Left colon (tissue), 2 donors: ENCODE results near the gene SPOP. TPM values are rescaled to one million over a fixed set of nuclear protein-coding genes. Genes with fewer than 3 reads are reported as not detected.
"Not testable (repeated sequence)": the region's sequence is repeated elsewhere in the genome, so short reads cannot be mapped to it uniquely, and the experiment has no call there.

ENCODE experiments used
- ATAC-seq: fragments of 200-7000 bp; cut with Tn5 transposase; one replicate; pipeline ENCODE4 v1.9.1; 2020; ENCODE audit warnings: mild to moderate bottlenecking, moderate library complexity
- DNase-seq, 2 donors: peaks; one replicate each; pipeline ENCODE4 v3.0.0-alpha.2; 2020
- intact Hi-C, 2 donors: fragments of 100-400 bp; cut with DNase I in 1 of 2; cut with micrococcal nuclease in 1 of 2; formaldehyde crosslinking; loops; one replicate each; pipeline versions ENCODE4 v1.11.2 to v1.14.0; 2022; cut with DNase I, micrococcal nuclease
- long read RNA-seq: library from polyadenylated mRNA; unstranded; transcript quantifications from one replicate; pipeline ENCODE4 v2.0.0, GENCODE V29; 2021
- total RNA-seq, 2 donors: library from RNA; stranded (reverse); fragmentation: NEBNext Ultra II Directional; extraction: Animal tissue kit (Norgen Biotek cat#: 25700); gene quantifications; one replicate each; pipeline ENCODE4 v1.2.1, GENCODE V29; 2021
- donor health status: DM: no; HTN: no; CAD: no.
- donor health status: DM: yes; HTN: yes; CAD: no.

SPOP gene
- total RNA-seq, result 10 to 100 TPM; 53.4 to 73.3 TPM
- long read RNA-seq, transcript SPOP-221 (1 exons, 2,135 nt), result minor isoform, 20 of 123 reads
- long read RNA-seq, transcript SPOP-201 (11 exons, 2,965 nt), result minor isoform, 14 of 123 reads
- long read RNA-seq, transcript SPOP-206 (10 exons, 1,865 nt), result major isoform, 73 of 123 reads
- long read RNA-seq, partial matches to known transcripts, result 4 of 123 reads
- long read RNA-seq, other reads (novel, unspliced or antisense), result 9 of 123 reads

DNA sequence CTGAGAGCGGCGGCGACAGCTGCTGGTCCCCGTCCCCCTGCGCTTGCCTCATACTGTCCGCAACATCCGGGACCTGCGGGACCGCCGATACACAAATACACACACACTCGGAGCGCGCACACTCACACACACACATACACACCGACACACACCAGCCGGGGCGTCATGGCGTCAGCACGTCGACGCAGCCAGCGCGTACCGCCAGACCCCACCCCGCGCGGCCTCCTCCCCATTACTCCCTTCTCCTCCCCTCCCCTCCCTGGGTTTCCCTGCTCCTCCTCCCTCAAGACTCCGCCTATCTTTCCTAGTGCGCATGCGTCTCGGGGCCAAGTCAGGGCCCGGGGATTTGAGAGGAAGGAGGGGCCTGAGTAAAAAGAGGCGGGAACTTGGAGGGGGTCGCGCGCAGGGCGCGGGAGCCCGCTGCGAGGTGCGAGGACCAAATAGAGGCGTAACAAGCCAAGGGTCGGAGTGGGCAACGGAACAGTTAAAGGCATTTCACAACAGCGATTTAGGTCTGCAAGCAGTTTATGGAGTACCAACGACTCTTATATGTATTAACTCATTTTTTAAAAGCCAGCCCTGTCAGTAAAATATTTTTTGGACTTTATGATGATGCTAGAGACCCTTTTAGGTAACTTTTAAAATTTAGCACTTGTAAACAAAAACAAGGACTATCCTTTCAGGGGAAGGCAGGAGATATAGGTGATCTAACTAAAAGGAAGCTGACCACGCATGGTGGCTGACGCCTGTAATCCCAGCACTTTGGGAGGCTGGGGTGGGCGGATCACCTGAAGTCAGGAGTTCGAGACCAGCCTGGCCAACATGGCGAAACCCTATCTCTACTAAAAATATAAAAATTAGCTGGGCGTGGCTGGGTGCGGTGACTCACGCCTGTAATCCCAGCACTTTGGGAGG lies at the start of gene SPOP:
Gene SPOP, minus strand, starts transcription at position 165 of the 915 bp plus-strand sequence. CDS start 55,287 bp downstream, outside the sequence.
- intact Hi-C loops, result no loop called here
- DNase-seq (peak; percentile 99 to 100), ATAC-seq (peak; percentile 98)

DNA sequence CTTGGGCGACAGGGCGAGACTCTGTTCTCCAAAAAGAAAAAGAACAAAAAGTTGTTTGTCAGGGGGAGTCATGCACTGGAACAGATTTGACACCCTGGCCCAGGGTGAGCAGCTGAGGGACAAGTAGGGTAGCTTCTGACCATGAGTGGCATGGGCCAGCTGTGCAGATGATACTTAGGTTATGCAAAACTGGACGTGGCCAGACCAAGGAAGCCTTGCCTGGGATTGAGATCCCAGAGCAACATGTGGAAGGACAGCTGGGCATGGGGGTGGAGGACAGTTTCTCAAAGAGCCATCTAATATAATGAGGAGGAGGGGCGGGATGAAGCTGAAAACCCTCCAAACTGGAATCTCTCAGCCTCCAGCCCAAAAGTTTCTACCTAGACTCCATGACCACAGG lies 49.5 kb upstream of the SPOP start:
- ATAC-seq, result no peak
- DNase-seq, result no peak
- intact Hi-C loops, result no loop called here

DNA sequence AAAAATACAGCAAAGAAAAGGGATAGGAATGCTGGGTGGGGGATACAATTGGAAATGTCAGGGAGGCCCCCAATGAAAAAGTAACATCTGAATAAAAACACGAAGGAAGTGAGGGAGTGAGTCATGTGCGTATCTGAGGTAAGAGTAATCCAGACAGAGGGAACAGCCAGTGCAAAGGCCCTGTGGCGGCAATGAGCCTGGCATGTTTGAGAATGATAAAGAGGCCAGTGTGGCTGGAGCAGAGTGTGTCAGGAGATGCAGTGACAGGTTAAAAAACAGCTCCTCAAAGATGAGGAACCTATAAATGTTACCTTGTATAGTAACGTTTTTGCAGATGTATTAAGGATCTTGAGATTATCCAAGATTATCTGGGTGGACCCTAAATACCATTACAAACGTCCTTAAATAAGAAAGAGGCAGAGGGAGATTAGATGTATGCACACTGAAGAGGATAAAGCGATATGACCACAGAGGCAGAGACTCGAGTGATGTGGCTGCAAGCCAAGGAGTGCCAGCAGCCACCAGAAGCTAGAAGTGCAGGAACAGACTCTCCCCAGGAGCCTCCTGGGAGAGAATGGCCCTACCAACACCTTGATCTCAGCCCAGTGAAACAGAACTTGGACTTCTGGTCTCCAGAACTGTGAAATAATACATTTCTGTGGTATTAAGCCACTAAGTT lies 47.7 kb upstream of the SPOP start:
- no peak for ATAC-seq
- DNase-seq, result no peak
- intact Hi-C loops, result no loop called here

DNA sequence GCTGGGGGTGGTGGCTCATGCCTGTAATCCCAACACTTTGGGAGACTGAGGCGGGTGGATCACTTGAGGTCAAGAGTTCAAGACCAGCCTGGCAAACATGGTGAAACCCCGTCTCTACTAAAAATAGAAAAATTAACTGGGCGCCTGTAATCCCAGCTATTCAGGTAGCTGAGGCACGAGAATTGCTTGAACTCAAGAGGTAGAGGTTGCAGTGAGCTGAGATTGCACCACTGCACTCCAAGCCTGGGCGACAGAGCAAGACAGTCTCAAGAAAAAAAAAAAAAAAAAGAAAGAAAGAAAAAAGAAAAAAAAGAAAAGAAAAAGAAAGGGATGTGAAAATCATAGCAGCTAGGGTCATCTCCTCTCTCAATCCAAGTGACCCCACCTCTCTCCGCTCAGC lies 46.7 kb upstream of the SPOP start:
- ATAC-seq, intact Hi-C loops, DNase-seq: not testable (repeated sequence)

DNA sequence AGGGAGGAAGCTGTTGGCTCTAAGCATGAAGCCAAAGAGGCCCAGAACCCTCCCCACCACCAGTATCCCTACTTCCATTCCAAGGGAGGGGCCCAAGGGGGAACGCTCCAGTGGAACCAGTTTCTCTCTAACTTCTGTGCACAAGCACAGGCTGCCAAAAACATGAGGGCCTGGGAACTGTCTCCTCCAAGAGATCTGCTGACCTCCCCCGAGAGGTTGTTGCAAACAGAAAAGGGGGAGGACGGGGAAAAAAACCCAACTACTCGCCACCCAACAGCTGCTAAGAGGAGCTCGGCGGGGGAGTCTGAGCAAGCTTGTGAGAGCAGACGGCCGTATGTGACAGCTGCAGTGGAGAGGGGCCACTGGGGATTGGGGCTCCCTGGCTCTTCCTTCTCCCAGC lies 45.5 kb upstream of the SPOP start:
- ATAC-seq, result peak; percentile 20
- intact Hi-C loops, result no loop called here
- peak; percentile 37 to 82 for DNase-seq

DNA sequence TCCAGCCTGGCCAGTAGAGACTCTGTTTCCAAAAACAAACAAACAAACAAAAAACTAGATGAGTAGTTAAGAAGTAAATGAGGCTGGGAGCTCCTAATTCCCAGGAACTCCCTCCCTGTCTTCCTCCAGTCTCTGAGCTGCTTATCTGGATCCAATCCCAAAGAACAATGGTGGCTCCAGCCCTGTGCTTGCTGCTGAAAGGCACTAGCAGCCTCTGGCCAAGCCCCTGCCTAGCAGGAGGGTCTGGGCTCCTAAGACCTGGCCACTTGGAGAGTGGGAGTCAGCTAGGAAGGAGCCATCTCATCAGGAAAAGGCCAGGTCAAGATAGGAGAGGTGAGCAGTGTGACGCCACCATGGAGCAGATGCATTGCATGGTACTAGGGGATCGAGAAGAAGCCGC lies 44.2 kb upstream of the SPOP start:
- intact Hi-C loops, result no loop called here
- DNase-seq (no peak), ATAC-seq (no peak)

DNA sequence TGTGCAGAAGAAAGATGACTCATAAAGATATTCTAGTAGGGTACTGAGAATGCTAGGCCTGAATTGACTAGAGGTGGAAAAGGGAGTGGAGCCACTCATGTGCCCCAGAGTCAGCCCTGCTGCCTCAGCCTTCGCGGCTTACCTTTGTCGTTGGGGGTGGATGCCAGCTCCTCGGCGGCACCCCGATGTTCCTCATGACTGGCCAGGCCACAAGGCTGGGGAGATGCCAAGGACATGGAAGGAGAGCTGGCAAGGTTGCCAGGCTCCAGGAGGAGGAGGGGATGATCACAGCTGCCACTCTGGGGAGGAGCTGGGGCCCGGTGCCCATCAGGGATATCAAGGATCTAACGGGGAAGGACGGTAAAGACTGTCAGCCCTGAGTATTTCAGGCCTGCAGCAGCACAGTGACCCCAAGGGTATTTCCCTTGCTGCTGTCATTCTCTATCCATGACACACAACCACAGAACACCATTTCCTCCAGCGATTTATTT lies 39.5 kb upstream of the SPOP start:
- ATAC-seq (no peak), DNase-seq (no peak)
- intact Hi-C loops, result no loop called here

DNA sequence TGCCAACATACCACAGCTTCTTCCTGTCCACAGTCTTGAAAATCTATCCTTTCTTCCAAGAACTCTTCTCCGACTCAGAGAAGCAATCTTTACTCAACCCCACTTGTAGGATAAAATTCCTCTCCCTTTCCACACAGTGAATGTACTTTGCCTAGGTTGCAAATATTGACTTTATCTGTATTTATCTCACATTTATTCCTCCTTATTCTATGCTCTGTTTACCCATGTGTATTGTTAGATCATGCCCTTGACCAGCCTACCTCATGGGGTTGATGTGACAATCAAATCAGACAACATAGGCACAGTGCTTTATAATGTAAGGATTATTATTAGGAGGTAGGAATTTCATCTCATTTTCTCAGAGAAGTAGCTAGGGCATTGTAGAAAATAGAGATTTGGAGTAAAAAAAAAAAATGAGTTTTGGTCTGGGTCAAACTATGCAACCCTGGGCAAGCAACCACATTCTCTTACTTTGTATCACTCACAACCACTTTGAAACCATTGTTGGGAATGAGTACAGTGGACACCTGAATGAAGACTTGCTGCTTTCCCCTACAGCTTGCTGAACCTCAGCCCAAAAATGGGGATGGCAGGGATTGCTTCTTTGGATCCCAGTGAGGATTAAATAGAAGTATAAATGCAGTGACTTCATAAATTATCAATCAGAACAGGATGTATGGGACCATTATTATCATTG lies 38.9 kb upstream of the SPOP start:
- ATAC-seq, result peak; percentile 47
- intact Hi-C loops, result no loop called here

DNA sequence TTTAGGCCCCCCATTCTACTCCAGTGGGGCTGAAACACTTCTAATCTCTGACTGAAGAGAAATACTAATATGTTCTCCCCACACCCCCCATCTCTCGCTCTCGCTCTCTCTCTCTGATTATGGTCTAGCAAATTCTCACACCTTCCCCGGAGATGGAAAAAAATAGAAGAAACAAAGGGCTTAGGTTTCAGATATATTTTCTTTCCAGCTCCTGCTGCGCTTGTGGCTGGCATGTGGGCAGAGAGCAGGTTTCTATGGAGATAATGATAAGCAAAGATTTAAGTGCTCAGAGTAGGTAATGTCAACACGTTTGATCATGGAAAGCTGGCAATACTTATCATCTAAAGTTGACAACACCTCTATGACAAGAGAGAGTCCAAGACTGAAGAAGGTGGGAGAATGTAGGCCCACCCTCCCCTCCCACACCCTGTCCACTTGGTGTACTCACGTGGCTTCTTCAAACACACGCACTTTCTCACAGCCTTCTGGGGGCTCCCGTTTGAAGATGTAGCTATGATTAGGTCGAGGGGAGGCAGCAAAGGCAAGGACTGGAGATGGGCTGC lies 37.9 kb upstream of the SPOP start:
- ATAC-seq (no peak), DNase-seq (no peak)
- intact Hi-C loops, result no loop called here

More for the DNA sequence above, 38.9 kb upstream of the SPOP start:
- DNase-seq, result no peak

DNA sequence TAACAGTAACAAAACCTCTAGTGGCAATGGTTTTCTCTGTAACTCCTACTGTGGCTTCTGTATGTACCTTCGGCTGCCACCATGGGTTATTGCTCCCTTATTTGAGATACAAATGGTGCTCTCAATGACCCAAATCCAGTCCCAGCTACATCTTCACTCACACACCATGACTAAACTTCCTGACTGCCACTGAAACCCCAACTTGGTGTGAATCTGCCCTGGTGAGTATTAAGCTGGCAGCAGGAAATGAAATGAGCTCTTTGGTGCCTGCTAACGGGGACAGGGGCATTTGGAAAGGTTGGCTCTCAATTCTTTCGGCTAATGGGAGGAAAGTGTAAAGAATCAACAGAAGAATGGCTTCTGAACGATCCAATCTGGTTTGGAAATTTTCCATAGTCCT lies 37.3 kb upstream of the SPOP start:
- no peak for DNase-seq
- no peak for ATAC-seq

DNA sequence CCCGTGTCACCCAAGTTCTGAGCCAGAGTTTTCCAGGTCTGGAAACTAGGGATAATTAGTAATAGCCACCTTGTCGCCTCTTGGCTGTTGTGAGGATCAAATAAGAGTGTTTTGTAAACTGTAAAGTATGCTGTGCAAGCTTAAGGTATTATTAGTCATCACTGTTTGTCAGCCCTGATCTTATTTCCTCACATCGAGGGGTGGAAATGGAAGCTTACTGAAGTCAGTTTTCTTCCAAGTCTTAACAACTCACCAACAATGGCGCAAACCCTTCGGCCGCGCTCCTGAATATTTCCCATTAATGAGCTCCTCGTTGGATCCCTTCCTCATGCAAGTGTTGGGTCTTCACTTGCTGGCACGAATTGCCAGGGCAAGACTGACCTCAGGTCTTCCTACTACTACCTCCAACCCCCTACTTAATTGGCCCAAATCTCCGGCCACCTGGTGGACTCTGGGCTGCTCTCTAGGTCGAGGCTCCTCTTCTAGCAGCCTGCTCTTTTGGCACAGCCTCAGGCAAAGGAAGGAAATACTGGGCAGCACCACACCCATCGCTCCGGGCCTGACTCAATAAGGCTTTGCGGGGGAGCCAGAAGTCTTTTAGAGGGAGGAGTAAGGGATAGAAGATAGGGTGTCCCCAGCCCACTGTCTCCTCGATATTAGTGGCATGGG lies 30.8 kb upstream of the SPOP start:
- DNase-seq, result no peak
- intact Hi-C loops, result no loop called here
- no peak for ATAC-seq

More for the DNA sequence above, 37.3 kb upstream of the SPOP start:
- intact Hi-C loops, result no loop called here

DNA sequence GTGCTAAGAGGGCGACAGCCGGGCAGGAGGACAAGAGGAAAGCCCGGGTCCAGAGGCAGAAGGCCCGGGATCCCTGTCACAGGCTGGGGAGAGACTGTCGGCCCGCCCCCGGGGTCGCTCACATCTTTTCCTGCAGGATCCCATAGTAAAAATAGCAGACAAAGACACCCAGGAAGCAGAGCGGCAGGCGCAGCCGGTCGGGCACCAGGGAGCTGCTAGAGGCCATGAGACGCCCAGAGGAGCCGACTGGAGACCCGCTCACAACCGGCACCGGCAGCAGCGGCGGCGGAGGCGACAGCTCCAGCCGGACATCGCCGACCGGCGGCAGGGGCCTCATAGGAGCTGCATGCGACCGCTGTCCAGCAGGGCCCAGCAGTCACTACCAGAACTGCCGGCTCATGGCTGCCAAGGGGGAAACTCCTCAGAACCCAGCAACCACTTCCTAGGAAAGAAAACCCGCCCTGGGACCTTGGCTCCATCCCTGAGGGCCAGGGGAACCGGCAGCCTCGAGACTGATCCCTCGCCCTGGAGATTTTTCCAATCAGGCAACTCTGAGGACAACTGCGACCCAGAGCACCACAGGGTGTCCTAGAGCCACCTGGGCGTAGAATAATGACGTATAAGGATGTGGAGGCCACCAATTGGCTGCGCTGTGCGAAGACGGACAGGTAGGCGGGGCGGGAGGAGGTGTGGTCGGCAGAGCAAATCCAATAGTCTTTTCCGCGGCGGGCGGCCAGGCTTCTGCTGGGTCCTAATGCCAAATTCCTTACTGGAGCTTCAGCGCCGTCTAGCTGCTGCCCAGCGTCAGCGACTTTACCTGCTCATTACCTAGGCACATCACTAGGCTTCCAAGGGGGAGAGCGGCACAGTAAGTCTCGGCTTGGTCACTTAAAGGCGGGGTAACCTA lies 30.0 kb upstream of the SPOP start, which contains the start of gene SLC35B1:
Gene SLC35B1, minus strand, starts transcription at position 357 of the 907 bp plus-strand sequence. Its CDS starts 131 bp downstream, at position 226.
- intact Hi-C loops, result no loop called here
- peak; percentile 99 for DNase-seq

DNA sequence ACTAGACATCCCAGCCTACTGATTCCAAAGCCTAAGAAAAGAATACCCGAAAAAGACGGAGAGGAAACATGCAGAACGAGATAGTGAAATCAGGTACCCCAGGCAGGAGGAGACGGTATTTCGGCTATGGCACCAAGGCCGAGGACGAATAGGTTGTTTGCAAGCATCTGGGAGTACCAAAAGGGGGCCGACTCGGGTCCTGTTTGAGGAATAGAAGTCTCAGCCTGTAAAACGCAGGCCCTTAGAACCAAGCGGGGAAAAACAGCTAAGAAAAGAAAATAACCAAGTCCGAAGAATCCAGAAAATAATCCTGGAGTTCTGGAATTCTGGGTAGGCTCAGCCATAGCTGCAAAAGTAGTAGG lies 29.3 kb upstream of the SPOP start:
- DNase-seq, result no peak
- ATAC-seq, result no peak
- intact Hi-C loops, result no loop called here

More for the DNA sequence above, 30.0 kb upstream of the SPOP start, which contains the start of gene SLC35B1:
- peak; percentile 98 for ATAC-seq

DNA sequence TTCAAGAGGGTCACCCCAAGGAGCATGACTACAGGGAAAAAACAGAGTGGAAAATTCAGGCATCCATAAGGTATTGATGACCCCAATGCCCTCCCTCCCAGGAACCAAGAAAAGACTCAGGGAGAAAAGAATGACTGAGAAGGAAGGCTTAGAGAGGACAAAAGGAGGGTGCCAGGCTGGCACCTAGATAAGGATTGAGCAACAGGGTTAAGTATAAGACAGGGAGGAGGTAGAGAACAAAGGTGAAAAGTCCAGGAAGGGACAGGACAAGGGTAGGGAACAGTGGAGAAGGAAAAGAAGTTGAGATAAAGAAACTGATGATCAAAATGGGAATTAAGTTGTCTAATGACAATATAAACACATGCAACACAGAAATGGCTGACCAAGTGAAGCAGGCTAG lies 27.4 kb upstream of the SPOP start:
- DNase-seq, result no peak
- intact Hi-C loops, result no loop called here

DNA sequence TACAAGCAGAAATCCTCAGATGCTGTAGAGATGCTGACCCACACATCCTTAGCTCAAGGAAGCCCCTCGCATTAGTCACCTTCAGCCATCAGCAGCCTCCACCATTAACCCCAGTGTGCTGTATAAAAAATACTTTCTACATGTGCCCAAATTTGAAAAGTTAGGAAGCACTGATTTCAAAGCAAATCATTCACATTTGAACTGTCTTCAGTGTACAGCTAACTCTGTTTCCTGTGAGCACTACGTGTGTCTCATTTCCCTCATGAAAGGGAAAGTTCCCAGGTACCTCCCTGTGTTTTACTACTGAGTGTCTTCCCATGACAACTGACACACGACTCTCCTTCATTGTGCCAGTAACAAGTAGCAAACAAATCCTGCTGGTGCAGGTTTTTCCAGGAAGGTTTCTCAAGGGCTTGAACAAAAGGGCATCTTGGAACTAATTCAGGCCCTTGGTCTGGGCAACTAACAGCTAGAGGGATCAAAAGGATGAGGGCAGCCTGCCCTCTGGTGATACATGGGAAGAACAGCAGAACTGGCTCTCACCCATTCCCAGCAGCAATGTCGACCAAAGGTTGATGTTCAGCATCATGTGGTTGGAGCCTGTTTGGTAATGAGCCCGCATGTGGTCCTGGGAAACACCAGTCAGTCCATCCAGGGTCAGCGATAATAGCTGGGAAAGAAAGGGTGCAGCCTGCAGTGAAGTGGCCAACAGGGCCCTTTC lies 25.8 kb upstream of the SPOP start:
- DNase-seq, result no peak
- intact Hi-C loops, result no loop called here
- peak; percentile 30 for ATAC-seq

More for the DNA sequence above, 27.4 kb upstream of the SPOP start:
- no peak for ATAC-seq

DNA sequence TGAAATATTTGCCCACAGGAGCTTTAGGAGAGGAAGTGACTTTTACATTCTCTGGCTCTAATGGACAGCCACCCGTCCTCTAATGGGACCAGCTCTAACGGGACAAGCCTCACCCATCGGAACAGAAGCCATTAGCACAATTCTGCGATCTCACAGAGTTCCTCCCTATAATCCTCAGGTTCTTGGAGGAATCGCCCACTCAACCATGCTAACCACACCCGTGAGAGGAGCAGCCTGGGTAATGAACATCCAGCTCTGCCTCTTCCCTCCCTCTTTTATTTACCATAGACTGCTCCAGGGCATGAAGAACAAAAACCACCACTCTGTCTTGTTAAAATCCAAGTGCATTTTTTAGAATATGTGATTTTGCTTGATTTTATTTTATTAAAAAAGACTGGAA lies 23.1 kb upstream of the SPOP start:
- intact Hi-C loops, result no loop called here
- ATAC-seq, result no peak

More for the DNA sequence above, 23.1 kb upstream of the SPOP start:
- no peak for DNase-seq
